Sciatic nerve (tissue), 2 donors: ENCODE results near the gene BPHL. TPM values are rescaled to one million over a fixed set of nuclear protein-coding genes. Genes with fewer than 3 reads are reported as not detected.
"Not testable (repeated sequence)": the region's sequence is repeated elsewhere in the genome, so short reads cannot be mapped to it uniquely, and the experiment has no call there.

ENCODE experiments used
- ATAC-seq: fragments of 200-7000 bp; cut with Tn5 transposase; one replicate; pipeline ENCODE4 v1.9.1; 2020; ENCODE audit warnings: mild to moderate bottlenecking, moderate library complexity
- DNase-seq: peaks from one replicate; pipeline ENCODE4 v3.0.0-alpha.2; 2020; ENCODE audit warnings: low spot score
- intact Hi-C: fragments of 100-400 bp; cut with DNase I; formaldehyde crosslinking; loops from one replicate; pipeline ENCODE4 v1.14.2; 2022
- total RNA-seq: library from RNA; stranded (reverse); fragmentation: NEBNext Ultra II Directional; extraction: Animal tissue kit (Norgen Biotek cat#: 25700); gene quantifications from one replicate; pipeline ENCODE4 v1.2.1, GENCODE V29; 2021
- donor health status: DM: no; HTN: no; CAD: no.
- donor health status: DM: no; HTN: no; CAD: no.

Gene BPHL
- total RNA-seq, 1 donor from 2014 or later = 15.7 TPM

DNA sequence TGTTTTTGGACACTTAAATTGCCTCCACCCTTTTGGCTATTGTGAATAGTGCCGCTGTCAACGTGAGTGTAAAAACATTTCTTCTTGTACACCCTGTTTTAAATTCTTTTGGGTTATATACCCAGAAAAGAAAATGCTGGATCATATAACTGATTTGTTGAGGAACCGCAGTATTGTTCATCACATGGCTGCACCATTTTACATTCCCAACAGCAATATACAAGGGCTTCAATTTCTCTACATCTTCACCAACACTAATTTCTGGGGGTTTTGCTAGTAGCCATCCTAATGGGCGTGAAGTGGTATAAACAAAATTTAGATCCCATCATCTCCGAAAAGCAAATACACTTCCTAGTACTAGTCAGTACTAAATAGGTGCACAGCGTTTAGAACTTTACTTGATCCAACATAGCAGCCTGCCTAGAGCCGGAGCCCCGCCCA, 579 bp upstream of the BPHL start:
- DNase-seq (no peak), ATAC-seq (no peak)
- intact Hi-C loops = no loop called here

DNA sequence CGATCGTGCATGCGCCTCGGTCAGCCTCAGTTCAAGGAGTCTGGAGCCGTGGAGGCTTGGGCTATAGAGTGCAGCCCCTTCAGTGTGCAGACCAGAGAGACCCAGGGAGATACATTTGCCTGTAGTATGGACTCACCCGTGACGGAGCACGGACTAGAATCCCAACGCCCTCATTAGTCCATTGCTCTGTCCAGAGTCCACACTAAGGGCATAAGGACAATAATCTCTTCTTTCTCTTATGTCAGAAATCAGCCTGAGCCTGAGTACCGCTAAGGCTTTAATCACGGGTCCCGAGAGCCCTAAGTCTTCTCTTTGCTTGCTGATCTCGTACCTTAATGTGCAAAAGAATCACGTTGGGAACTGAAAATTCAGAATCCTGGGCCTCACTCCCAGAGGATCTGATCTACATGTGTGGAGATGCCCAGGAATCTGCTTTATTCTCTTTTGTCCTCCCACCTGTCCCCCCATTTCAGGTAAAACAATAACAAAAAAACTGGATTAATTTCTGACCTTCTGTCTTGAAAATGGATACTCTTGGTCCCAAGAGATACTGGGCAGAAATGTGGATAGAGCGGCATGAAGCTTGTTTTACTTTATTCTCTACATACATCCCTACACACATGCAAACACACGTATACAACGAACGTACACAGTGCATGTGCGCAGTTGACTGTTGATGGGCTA, 671 bp downstream of the BPHL start:
- intact Hi-C loops = no loop called here
- peak; percentile 11 for ATAC-seq
- DNase-seq = no peak

- intact Hi-C loops = loop anchor here (5.0 to 10.0 kb wide), 2 partner anchors 137 to 614 kb away; partner anchors contain the start of gene PSMG4
- no peak for DNase-seq
- ATAC-seq = no peak
Measured at GRCh38 chr6:3120765-3121089, 2.2 kb downstream of the BPHL start.

- intact Hi-C loops = loop anchor here (5.0 to 10.0 kb wide), 2 partner anchors 134 to 612 kb away; partner anchors contain the start of gene PSMG4
- ATAC-seq (no peak), DNase-seq (no peak)
Measured at GRCh38 chr6:3122823-3123182, 4.3 kb downstream of the BPHL start.

DNA sequence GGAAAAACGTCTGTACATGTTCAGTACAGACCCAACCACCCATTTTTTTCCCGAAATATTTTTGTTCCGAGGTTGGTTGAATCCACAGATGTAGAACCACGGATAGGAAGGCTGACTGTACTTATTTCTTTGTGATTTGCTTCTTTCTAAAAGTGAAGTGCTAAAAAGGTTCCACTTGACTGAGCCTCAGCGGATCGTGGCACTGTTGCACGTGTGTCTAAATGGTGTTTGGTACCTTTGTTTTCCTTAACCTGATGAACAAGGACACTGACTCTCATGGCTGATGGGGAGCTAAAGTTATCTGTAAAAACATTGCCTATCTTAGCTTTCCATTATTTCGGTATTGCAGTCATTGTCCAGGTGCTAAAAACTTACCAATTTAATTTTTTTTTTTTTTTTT, 6.2 kb downstream of the BPHL start:
- intact Hi-C loops = loop anchor here (5.0 to 10.0 kb wide), 2 partner anchors 133 to 610 kb away; partner anchors contain the start of gene PSMG4
- DNase-seq (no peak), ATAC-seq (no peak)

DNA sequence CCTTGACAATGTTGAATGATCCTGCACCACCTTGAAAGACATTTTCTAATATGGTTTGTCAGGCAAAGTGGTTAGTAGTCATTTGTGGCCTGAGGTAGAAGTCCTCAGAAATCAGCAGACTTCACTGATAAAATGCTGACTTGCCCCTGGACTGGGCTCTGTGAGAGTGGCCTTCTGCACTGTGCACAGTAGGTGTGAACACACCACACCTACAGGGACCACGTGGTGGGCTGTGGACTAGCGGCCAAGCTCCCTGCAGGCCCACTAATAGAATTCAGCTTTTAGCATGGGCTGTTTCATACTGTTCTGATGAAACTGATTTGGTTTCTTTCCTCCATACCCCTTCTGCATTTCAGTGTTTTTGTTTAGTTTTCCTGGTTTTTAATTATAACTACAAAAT, 7.3 kb downstream of the BPHL start:
- intact Hi-C loops = loop anchor here (10.0 kb wide), 1 partner anchor 609 kb away; no protein-coding TSS in a partner anchor
- no peak for ATAC-seq
- no peak for DNase-seq

- no peak for DNase-seq
- intact Hi-C loops = loop anchor here (10.0 kb wide), 1 partner anchor 606 kb away; no protein-coding TSS in a partner anchor
- ATAC-seq = no peak
Measured at GRCh38 chr6:3128356-3129108, 10.0 kb downstream of the BPHL start.

DNA sequence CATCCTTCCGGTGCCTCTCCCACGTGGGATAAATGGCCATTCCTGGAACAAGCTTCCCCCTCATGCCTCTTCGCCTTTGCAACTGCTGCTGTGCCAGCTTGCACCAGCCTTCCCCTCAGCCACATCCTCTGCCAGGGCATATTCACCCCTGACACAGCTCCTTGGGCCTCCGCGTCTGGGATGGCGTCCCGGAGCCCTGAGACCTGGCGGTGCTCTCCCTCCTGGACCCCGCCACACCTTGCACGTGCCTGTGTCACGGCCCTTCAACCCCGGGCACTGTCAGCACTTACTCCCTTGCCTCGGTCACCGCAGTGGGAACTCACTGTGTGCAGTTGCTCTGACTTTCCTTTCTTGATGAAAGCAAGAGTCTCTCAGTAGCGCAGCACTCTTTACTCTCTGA, 13.2 kb downstream of the BPHL start:
- ATAC-seq = no peak
- no peak for DNase-seq
- intact Hi-C loops = no loop called here

GRCh38 chr6:3133515-3133914, 15.0 kb downstream of the BPHL start:
- DNase-seq = no peak
- ATAC-seq = no peak
- intact Hi-C loops = no loop called here

GRCh38 chr6:3135668-3136291, 17.3 kb downstream of the BPHL start:
- no peak for DNase-seq
- ATAC-seq = no peak
- intact Hi-C loops = no loop called here

- no peak for DNase-seq
- intact Hi-C loops = no loop called here
- ATAC-seq = no peak
Measured at GRCh38 chr6:3136292-3137011, 17.9 kb downstream of the BPHL start.

DNA sequence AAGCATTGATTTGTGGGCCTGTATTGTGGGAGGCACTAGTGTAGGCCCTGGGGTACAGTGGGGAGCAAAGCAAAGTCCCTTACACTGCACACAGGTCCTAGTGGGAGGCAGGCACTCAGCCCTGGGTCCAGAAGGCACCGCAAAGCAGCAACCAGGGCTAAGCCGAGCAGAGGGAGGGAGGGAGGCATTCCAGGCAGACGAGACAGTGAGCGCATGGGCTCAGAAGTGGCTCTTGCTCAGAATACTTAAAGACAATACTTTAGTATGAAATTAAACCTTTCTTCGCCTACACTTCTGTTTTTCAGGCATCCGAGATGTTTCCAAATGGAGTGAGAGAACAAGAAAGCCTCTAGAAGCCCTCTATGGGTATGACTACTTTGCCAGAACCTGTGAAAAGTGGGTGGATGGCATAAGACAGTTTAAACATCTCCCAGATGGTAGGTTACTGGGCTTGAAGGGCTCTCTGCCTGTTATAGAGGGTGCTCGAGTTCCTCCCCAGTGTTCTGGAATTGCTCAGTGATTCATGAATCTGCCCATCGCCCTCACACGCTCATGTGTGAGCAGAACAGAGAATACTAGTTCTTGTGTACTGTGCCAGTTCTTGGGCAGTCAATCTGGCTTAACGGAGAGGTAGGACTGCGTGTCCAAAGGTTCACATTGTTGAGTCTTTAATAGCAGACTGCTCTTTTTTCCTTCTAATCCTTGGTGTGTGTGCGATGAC, 18.7 kb downstream of the BPHL start:
- DNase-seq (no peak), ATAC-seq (no peak)
- intact Hi-C loops = no loop called here

DNA sequence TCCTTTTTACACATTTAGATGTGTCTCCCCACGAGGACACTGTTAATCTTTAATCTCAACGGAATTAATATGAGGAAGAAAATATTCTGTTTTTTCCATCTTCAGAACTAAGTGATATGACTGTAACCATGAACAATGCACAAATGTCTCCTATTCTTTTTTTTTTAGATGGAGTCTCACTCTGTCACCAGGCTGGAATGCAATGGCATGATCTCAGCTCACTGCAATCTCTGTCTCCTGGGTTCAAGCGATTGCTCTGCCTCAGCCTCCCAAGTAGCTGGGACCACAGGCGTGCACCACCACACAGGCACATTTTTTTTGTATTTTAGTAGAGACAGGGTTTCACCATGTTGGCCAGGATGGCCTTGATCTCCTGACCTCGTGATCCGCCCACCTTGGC, 19.4 kb downstream of the BPHL start:
- ATAC-seq, intact Hi-C loops, DNase-seq: not testable (repeated sequence)

DNA sequence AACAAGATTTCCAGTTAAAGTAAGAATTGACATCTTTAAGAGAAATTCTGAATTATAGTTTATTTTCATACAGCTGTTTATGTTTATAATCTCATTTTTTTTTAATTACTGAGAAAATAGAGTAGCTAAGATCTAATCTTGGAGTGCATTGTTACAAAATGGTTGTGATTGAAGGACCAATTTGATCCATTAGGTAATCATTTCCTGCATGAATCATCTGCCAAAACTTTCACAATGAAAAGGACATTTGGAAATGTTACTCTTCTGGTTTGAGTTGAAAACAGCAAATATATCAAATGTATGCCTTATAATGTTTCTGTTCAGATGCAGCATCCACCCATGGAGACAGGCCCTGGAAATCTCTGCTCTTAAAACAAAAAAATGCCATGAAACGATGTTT, 19.8 kb downstream of the BPHL start:
- intact Hi-C loops = no loop called here
- DNase-seq = no peak

GRCh38 chr6:3139090-3139903, 20.8 kb downstream of the BPHL start:
- DNase-seq (peak; percentile 71), ATAC-seq (peak; percentile 95)
- intact Hi-C loops = no loop called here

More for the DNA sequence above, 19.8 kb downstream of the BPHL start:
- no peak for ATAC-seq

DNA sequence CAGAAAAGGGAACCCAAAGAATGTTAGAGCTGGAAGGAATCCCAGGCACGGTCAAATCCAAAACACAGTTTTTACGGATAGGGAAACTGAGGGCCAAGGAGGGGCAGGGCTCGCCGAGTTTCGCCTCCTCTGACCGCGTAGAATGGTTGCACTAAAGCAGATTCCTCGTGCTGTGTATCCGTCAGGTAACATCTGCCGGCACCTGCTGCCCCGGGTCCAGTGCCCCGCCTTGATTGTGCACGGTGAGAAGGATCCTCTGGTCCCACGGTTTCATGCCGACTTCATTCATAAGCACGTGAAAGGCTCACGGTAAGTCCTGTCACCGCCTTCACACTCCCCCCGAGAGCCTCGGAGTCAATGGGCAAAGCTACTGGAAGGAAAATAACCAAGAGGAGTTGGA, 21.7 kb downstream of the BPHL start:
- ATAC-seq (no peak), DNase-seq (no peak)
- intact Hi-C loops = no loop called here

- no peak for DNase-seq
- ATAC-seq = no peak
- intact Hi-C loops = no loop called here
Measured at GRCh38 chr6:3142536-3142935, 24.0 kb downstream of the BPHL start.

DNA sequence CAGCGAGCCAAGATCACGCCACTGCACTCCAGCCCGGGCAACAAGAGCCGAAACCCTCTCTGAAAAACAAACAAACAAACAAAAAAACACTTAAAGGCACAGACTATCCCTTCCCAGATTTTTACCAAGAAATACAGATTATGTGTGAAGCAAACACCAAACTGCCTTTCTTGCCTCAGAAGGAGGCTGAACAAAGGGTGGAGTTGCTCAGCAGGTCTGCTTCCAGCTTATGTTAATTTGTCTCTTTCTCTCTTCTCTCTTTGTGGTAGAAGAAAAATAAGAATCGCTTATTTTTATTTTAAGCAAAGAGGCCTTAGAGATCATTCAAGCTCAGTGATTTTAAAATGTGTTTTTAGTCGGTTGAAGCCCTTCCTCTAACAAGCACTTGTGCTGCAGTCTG, 24.6 kb downstream of the BPHL start:
- ATAC-seq (no peak), DNase-seq (no peak)
- intact Hi-C loops = no loop called here
